ENCODE data around the gene FGF1.

The FGF1 gene

GRCh38 chr5:142717582-142718215, 31.8 kb upstream of the FGF1 start:
- no peak overlapping the region for H2AFZ ChIP-seq
- H3K4me3 ChIP-seq (ENCODE audit: low read depth, low read length) = no peak overlapping the region
- H3K4me1 ChIP-seq = peaks cover 5% of the 10 kb centered on the region
- no peaks in the 10 kb centered on the region for H3K36me3 ChIP-seq (ENCODE audit: control insufficient read depth, insufficient read depth, low read length)
- no peaks in the 10 kb centered on the region for H3K79me2 ChIP-seq
- H3K9ac ChIP-seq = no peak overlapping the region
- H3K9me3 ChIP-seq (ENCODE audit: control insufficient read depth, low read length) = no peaks in the 10 kb centered on the region
- H3K27ac ChIP-seq = no peak overlapping the region
- no peaks in the 10 kb centered on the region for H3K27me3 ChIP-seq (ENCODE audit: control insufficient read depth, insufficient read depth, low read length)
- H3K4me2 ChIP-seq (ENCODE audit: low read length) = no peak overlapping the region
- TF ChIP-seq, protein P1, sequence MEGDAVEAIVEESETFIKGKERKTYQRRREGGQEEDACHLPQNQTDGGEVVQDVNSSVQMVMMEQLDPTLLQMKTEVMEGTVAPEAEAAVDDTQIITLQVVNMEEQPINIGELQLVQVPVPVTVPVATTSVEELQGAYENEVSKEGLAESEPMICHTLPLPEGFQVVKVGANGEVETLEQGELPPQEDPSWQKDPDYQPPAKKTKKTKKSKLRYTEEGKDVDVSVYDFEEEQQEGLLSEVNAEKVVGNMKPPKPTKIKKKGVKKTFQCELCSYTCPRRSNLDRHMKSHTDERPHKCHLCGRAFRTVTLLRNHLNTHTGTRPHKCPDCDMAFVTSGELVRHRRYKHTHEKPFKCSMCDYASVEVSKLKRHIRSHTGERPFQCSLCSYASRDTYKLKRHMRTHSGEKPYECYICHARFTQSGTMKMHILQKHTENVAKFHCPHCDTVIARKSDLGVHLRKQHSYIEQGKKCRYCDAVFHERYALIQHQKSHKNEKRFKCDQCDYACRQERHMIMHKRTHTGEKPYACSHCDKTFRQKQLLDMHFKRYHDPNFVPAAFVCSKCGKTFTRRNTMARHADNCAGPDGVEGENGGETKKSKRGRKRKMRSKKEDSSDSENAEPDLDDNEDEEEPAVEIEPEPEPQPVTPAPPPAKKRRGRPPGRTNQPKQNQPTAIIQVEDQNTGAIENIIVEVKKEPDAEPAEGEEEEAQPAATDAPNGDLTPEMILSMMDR (IDR thresholded peaks at IDR 0.05) = peak; percentile 53

DNA sequence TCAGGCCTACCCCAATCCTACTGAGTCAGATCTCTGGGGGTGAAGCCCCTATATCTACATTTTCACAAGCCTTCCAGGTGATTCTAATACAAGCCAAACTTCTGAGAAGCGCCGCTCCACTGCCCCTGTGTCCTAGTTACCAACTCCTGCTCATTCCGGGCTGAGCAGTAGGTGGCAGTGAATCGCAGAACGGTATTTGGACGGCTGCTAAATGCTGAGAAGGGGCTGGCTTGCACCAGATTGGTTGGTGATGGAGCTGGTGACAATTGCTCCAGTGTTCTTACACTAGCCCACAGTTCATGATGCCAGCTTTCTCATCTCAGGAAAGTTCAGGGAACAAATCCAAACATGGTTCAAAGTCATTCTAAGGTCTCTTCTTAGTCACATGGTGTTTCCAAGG, 31.1 kb upstream of the FGF1 start:
- Histone ChIP-seq H3K79me2 (no peaks in the 10 kb centered on the region), H3K27me3 (ENCODE audit: control insufficient read depth, insufficient read depth, low read length) (no peaks in the 10 kb centered on the region), H3K27ac (no peak overlapping the region), H3K4me1 (peaks cover 5% of the 10 kb centered on the region), H3K4me2 (ENCODE audit: low read length) (no peak overlapping the region), H3K9ac (no peak overlapping the region), H3K4me3 (ENCODE audit: low read depth, low read length) (no peak overlapping the region), H3K36me3 (ENCODE audit: control insufficient read depth, insufficient read depth, low read length) (no peaks in the 10 kb centered on the region), H3K9me3 (ENCODE audit: control insufficient read depth, low read length) (no peaks in the 10 kb centered on the region), H2AFZ (peak overlapping the region; percentile 55)
- TF ChIP-seq, protein P1 (IDR thresholded peaks at IDR 0.05) = peak; percentile 51

DNA sequence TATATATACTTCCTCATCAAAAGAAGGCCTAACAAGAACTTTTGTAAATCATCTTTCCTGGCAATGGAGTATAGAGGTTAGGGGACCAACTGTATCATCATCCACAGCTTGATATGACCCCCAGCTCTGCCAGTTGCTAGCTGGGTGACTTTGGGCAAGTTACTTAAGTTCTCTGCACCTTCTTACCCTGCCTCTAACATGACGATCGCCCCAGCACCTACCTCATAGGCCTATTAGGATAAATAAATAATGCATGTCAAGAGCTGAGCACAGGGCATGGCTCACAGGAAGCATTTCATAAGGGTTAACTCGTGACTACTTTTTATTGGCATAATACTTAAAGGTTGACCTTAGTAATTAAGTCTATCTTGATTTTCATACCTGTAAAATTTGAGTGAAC, 29.4 kb upstream of the FGF1 start:
- Histone ChIP-seq H3K9me3 (ENCODE audit: control insufficient read depth, low read length) (no peaks in the 10 kb centered on the region), H3K79me2 (no peaks in the 10 kb centered on the region), H3K36me3 (ENCODE audit: control insufficient read depth, insufficient read depth, low read length) (no peaks in the 10 kb centered on the region), H3K4me3 (ENCODE audit: low read depth, low read length) (no peak overlapping the region), H2AFZ (no peak overlapping the region), H3K4me2 (ENCODE audit: low read length) (no peak overlapping the region), H3K4me1 (peaks cover 5% of the 10 kb centered on the region), H3K27ac (no peak overlapping the region), H3K27me3 (ENCODE audit: control insufficient read depth, insufficient read depth, low read length) (no peaks in the 10 kb centered on the region), H3K9ac (no peak overlapping the region)
- TF ChIP-seq, protein P1 (IDR thresholded peaks at IDR 0.05) = no peak

DNA sequence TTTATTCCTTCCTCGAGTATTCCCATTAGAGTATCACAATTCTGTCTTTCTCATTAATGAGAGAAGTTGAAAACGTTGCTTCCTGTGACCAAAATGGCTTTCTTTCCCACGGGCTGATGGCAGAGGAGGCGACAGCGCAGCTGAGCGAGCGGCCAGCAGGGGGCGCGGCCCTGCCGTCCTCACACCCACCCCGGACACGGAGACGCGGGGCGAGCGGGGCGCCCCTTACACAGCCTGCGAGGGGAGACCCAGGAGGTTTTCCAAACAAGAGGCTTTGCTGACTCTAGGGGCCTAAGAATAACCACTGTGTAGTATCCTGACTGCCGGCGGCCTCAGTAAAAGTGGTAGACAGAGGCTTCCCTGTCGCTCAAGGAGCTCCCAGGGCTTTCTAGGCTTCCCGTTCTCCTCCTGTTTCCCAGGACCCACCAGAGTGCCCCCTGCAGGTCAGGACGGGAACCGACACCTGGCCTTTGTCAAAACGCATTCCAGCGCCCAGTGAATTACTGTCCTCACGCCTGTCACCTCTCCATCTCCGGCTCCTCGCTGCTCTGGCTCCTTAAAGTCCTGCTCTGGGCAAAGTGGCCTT, 27.3 kb upstream of the FGF1 start:
- peak overlapping the region; percentile 79 for H3K27ac ChIP-seq
- peaks cover 5% of the 10 kb centered on the region for H3K4me1 ChIP-seq
- peak overlapping the region; percentile 69 for H3K4me3 ChIP-seq (ENCODE audit: low read depth, low read length)
- H3K4me2 ChIP-seq (ENCODE audit: low read length) = peak overlapping the region; percentile 94
- H3K79me2 ChIP-seq = no peaks in the 10 kb centered on the region
- no peaks in the 10 kb centered on the region for H3K27me3 ChIP-seq (ENCODE audit: control insufficient read depth, insufficient read depth, low read length)
- no peaks in the 10 kb centered on the region for H3K36me3 ChIP-seq (ENCODE audit: control insufficient read depth, insufficient read depth, low read length)
- TF ChIP-seq, protein P1 (IDR thresholded peaks at IDR 0.05) = peak; percentile 97
- no peaks in the 10 kb centered on the region for H3K9me3 ChIP-seq (ENCODE audit: control insufficient read depth, low read length)
- H2AFZ ChIP-seq = peak overlapping the region; percentile 96
- H3K9ac ChIP-seq = no peak overlapping the region

DNA sequence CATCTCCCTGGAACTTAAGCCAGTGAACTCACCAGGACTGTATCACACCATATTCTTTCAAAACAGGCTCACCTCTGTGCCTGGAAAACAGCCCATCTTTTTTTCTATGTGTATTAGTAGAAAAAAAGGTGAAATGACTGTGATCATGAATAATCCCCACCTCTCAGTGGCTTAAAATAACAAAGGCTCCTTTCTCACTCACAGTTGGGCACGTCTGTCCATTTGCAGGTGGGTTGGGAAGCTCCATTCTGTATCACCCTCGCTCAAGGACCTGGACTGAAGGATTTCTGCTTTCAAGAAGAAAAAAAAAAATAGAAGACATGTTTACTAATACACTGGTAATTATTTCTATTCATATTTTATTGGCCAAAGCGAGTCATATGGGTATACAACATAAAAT, 17.3 kb upstream of the FGF1 start:
- Histone ChIP-seq H3K4me2 (ENCODE audit: low read length) (no peak overlapping the region), H3K27ac (no peak overlapping the region), H3K4me3 (ENCODE audit: low read depth, low read length) (no peak overlapping the region), H3K27me3 (ENCODE audit: control insufficient read depth, insufficient read depth, low read length) (no peaks in the 10 kb centered on the region), H3K4me1 (peaks cover 4% of the 10 kb centered on the region), H3K9me3 (ENCODE audit: control insufficient read depth, low read length) (no peaks in the 10 kb centered on the region), H3K9ac (no peak overlapping the region), H2AFZ (no peak overlapping the region), H3K79me2 (no peaks in the 10 kb centered on the region), H3K36me3 (ENCODE audit: control insufficient read depth, insufficient read depth, low read length) (no peaks in the 10 kb centered on the region)
- TF ChIP-seq, protein P1 (IDR thresholded peaks at IDR 0.05) = no peak

Data from parathyroid adenoma (tissue), 2 donors.